Lower leg skin (tissue), 3 donors: ENCODE results near the gene SPDYC.

Experiments
- CTCF ChIP-seq, 3 donors: fragments of 450-650 bp; IDR thresholded peaks; one replicate each; pipeline ENCODE4 v1.5.1; 2016; ENCODE audit warnings: antibody characterized with exemption in 3 of 3, mild to moderate bottlenecking in 3 of 3, moderate library complexity in 2 of 3
- POLR2A ChIP-seq, 2 donors: fragments of 450-650 bp; IDR thresholded peaks; one replicate each; pipeline ENCODE4 v1.6.1; 2016 to 2017; ENCODE audit warnings: antibody characterized with exemption in 2 of 2, mild to moderate bottlenecking in 1 of 2, moderate library complexity in 1 of 2

GRCh38 chr11:65121447-65121864, 48.6 kb upstream of the SPDYC start:
- TF ChIP-seq CTCF (IDR thresholded peaks at IDR 0.05) (no peak), POLR2A (IDR thresholded peaks at IDR 0.05) (no peak)
